OCI-LY3 (cell line): ENCODE data around the gene FAM151A.

ENCODE experiments used
- EZH2phosphoT487 ChIP-seq: fragments of 200-600 bp; shearing (Covaris generic); IDR thresholded peaks from 2 replicates; pipeline ENCODE4 v1.6.1; 2018; ENCODE audit warnings: antibody characterized with exemption, mixed run types, low read depth
- TF ChIP-seq, protein P1 (sequence below): fragments of 200-600, 300-600 bp; sonication (generic); IDR thresholded peaks from 2 replicates; pipeline ENCODE4 v1.5.1; 2014; ENCODE audit warnings: antibody characterized with exemption, low read length, low read depth

DNA sequence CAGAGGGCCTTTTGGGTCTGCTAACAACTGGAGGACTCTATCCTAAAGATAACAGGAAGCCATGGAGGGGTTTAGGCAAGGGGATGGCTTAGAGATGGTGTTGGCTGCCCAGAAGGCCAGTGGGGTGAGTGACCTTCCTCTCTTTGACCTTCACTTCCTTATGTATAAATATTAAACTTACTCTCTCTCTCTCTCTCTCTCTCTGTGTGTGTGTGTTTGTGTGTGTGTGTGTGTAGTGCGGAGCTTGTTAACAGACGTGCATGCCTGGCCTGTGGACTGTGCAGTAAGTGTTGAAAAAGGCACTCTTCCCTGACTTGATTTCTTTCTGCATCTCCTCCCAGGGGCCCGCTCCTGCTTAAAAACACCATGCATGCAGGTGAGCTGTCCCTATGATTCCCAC, 28.3 kb upstream of the FAM151A start:
- TF ChIP-seq, protein P1, sequence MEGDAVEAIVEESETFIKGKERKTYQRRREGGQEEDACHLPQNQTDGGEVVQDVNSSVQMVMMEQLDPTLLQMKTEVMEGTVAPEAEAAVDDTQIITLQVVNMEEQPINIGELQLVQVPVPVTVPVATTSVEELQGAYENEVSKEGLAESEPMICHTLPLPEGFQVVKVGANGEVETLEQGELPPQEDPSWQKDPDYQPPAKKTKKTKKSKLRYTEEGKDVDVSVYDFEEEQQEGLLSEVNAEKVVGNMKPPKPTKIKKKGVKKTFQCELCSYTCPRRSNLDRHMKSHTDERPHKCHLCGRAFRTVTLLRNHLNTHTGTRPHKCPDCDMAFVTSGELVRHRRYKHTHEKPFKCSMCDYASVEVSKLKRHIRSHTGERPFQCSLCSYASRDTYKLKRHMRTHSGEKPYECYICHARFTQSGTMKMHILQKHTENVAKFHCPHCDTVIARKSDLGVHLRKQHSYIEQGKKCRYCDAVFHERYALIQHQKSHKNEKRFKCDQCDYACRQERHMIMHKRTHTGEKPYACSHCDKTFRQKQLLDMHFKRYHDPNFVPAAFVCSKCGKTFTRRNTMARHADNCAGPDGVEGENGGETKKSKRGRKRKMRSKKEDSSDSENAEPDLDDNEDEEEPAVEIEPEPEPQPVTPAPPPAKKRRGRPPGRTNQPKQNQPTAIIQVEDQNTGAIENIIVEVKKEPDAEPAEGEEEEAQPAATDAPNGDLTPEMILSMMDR: no peak
- TF ChIP-seq EZH2phosphoT487: no peak
